ENCODE measurements around the gene TRPM3.

TRPM3 gene

DNA sequence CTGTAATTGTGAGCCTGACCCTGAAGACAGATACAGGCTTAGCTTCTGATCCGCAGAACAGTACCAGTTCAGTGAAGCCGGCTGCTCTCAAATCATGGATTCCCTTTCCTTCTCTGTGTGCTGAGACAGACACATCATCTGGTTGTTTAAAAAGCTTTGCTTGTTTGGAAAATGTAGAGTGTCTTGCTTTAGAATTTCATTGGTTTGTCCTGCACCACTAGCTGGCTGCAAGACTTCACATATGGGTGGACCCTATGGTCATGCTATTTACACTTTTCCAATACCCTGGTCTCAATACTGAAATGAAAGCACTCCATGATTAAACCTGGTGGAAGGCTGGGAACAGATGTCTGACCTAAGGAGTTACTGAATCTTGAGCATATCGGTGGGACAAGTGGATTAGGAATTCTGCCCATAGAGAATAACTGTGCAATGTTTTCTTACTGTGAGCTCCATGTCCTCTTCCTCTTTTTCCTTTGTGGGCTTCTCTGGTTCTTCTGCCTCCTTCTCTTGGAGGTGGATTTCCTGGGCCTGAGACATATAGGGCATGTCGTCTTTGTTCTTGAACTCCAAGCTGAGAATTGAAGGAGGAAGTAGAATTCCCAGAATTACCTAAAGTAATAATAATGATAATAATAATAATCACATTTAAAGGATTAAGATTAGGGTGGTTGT lies 505.8 kb downstream of the TRPM3 start:
- no peak for ATAC-seq
- TF ChIP-seq, protein P1, sequence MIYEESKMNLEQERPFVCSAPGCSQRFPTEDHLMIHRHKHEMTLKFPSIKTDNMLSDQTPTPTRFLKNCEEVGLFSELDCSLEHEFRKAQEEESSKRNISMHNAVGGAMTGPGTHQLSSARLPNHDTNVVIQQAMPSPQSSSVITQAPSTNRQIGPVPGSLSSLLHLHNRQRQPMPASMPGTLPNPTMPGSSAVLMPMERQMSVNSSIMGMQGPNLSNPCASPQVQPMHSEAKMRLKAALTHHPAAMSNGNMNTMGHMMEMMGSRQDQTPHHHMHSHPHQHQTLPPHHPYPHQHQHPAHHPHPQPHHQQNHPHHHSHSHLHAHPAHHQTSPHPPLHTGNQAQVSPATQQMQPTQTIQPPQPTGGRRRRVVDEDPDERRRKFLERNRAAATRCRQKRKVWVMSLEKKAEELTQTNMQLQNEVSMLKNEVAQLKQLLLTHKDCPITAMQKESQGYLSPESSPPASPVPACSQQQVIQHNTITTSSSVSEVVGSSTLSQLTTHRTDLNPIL (CRISPR knock-in tag; IDR thresholded peaks at IDR 0.05; ENCODE audit: low read depth): no peak
- TF ChIP-seq, protein P2, sequence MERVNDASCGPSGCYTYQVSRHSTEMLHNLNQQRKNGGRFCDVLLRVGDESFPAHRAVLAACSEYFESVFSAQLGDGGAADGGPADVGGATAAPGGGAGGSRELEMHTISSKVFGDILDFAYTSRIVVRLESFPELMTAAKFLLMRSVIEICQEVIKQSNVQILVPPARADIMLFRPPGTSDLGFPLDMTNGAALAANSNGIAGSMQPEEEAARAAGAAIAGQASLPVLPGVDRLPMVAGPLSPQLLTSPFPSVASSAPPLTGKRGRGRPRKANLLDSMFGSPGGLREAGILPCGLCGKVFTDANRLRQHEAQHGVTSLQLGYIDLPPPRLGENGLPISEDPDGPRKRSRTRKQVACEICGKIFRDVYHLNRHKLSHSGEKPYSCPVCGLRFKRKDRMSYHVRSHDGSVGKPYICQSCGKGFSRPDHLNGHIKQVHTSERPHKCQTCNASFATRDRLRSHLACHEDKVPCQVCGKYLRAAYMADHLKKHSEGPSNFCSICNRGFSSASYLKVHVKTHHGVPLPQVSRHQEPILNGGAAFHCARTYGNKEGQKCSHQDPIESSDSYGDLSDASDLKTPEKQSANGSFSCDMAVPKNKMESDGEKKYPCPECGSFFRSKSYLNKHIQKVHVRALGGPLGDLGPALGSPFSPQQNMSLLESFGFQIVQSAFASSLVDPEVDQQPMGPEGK (CRISPR knock-in tag; IDR thresholded peaks at IDR 0.05; ENCODE audit: borderline replicate concordance): no peak
- TF ChIP-seq ZNF70 (CRISPR knock-in tag; IDR thresholded peaks at IDR 0.05) (no peak), BACH2 (CRISPR knock-in tag; IDR thresholded peaks at IDR 0.05; ENCODE audit: borderline replicate concordance) (no peak), ISL1 (CRISPR knock-in tag; IDR thresholded peaks at IDR 0.05) (no peak), OSR1 (CRISPR knock-in tag; IDR thresholded peaks at IDR 0.05) (no peak), ZNF565 (CRISPR knock-in tag; conservative IDR thresholded peaks at IDR 0.05; ENCODE audit: low read depth) (no peak), TCF4 (CRISPR knock-in tag; IDR thresholded peaks at IDR 0.05; ENCODE audit: borderline replicate concordance) (no peak), GLIS3 (CRISPR knock-in tag; IDR thresholded peaks at IDR 0.05) (no peak), TOX (CRISPR knock-in tag; IDR thresholded peaks at IDR 0.05; ENCODE audit: borderline replicate concordance) (no peak), SNAI2 (CRISPR knock-in tag; IDR thresholded peaks at IDR 0.05) (no peak), ZFP30 (CRISPR knock-in tag; IDR thresholded peaks at IDR 0.05) (no peak), RARB (CRISPR knock-in tag; IDR thresholded peaks at IDR 0.05) (no peak), ARNTL (CRISPR knock-in tag; IDR thresholded peaks at IDR 0.05; ENCODE audit: borderline replicate concordance, low read depth) (no peak), PPARA (CRISPR knock-in tag; IDR thresholded peaks at IDR 0.05; ENCODE audit: borderline replicate concordance) (no peak)
- TF ChIP-seq, protein P3, sequence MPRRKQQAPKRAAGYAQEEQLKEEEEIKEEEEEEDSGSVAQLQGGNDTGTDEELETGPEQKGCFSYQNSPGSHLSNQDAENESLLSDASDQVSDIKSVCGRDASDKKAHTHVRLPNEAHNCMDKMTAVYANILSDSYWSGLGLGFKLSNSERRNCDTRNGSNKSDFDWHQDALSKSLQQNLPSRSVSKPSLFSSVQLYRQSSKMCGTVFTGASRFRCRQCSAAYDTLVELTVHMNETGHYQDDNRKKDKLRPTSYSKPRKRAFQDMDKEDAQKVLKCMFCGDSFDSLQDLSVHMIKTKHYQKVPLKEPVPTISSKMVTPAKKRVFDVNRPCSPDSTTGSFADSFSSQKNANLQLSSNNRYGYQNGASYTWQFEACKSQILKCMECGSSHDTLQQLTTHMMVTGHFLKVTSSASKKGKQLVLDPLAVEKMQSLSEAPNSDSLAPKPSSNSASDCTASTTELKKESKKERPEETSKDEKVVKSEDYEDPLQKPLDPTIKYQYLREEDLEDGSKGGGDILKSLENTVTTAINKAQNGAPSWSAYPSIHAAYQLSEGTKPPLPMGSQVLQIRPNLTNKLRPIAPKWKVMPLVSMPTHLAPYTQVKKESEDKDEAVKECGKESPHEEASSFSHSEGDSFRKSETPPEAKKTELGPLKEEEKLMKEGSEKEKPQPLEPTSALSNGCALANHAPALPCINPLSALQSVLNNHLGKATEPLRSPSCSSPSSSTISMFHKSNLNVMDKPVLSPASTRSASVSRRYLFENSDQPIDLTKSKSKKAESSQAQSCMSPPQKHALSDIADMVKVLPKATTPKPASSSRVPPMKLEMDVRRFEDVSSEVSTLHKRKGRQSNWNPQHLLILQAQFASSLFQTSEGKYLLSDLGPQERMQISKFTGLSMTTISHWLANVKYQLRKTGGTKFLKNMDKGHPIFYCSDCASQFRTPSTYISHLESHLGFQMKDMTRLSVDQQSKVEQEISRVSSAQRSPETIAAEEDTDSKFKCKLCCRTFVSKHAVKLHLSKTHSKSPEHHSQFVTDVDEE (CRISPR knock-in tag; IDR thresholded peaks at IDR 0.05): no peak
- TF ChIP-seq, protein P4, sequence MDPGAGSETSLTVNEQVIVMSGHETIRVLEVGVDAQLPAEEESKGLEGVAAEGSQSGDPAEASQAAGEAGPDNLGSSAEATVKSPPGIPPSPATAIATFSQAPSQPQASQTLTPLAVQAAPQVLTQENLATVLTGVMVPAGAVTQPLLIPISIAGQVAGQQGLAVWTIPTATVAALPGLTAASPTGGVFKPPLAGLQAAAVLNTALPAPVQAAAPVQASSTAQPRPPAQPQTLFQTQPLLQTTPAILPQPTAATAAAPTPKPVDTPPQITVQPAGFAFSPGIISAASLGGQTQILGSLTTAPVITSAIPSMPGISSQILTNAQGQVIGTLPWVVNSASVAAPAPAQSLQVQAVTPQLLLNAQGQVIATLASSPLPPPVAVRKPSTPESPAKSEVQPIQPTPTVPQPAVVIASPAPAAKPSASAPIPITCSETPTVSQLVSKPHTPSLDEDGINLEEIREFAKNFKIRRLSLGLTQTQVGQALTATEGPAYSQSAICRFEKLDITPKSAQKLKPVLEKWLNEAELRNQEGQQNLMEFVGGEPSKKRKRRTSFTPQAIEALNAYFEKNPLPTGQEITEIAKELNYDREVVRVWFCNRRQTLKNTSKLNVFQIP (CRISPR knock-in tag; IDR thresholded peaks at IDR 0.05; ENCODE audit: borderline replicate concordance, low read depth): no peak

DNA sequence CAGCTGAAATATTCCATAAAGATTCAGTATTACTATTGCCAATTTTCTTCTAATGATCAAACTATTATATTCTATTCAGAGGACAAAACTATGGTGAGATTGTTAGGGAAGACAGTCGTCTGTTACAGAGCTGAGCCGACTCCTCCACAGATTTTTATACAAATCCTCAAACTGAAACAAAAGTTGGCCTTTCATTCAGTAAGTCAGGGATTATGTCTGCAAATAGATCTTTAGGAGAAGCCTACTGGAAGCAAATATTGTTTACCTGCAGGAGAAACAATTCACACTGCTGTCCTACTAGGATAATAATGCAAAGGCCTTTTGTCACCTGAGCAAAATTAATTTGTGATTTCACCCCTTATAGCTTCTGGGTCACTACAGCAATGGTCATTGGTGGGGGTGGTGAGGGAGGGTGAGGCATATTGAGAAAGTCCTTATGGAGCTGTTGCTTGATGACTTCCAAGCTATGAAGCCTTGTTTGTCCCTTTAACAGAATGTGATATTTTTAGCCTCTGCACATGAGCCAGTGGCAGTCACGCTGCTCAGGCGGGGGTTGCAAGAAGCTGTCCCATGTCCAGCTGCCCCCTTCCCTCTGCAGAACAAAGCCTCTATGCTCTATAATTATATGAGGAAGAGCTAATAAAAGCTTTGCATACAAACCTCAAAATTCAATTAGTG lies 506.5 kb downstream of the TRPM3 start:
- TF ChIP-seq ARNTL (CRISPR knock-in tag; IDR thresholded peaks at IDR 0.05; ENCODE audit: borderline replicate concordance, low read depth) (no peak), ZFP3 (CRISPR knock-in tag; IDR thresholded peaks at IDR 0.05) (no peak), ZFP30 (CRISPR knock-in tag; IDR thresholded peaks at IDR 0.05) (no peak), ZNF565 (CRISPR knock-in tag; conservative IDR thresholded peaks at IDR 0.05; ENCODE audit: low read depth) (no peak), ZC3H10 (CRISPR knock-in tag; IDR thresholded peaks at IDR 0.05) (no peak), RARB (CRISPR knock-in tag; IDR thresholded peaks at IDR 0.05) (no peak), OSR1 (CRISPR knock-in tag; IDR thresholded peaks at IDR 0.05) (no peak), TOX (CRISPR knock-in tag; IDR thresholded peaks at IDR 0.05; ENCODE audit: borderline replicate concordance) (no peak), PPARA (CRISPR knock-in tag; IDR thresholded peaks at IDR 0.05; ENCODE audit: borderline replicate concordance) (no peak), ZNF70 (CRISPR knock-in tag; IDR thresholded peaks at IDR 0.05) (no peak), SNAI2 (CRISPR knock-in tag; IDR thresholded peaks at IDR 0.05) (no peak), GLIS3 (CRISPR knock-in tag; IDR thresholded peaks at IDR 0.05) (no peak)
- TF ChIP-seq, protein P4 (CRISPR knock-in tag; IDR thresholded peaks at IDR 0.05; ENCODE audit: borderline replicate concordance, low read depth): no peak
- TF ChIP-seq, protein P2 (CRISPR knock-in tag; IDR thresholded peaks at IDR 0.05; ENCODE audit: borderline replicate concordance): no peak
- TF ChIP-seq, protein P1 (CRISPR knock-in tag; IDR thresholded peaks at IDR 0.05; ENCODE audit: low read depth): no peak
- no peak for ATAC-seq

All from SK-N-SH treated with all-trans-retinoic acid at 6 μM for 48 hours (cell line).